Thyroid gland (tissue), 4 donors: ENCODE results near the gene EFCAB6. TPM values are rescaled to one million over a fixed set of nuclear protein-coding genes. Genes with fewer than 3 reads are reported as not detected.

Experiments
- DNase-seq, 2 donors: peaks; one replicate each; pipeline ENCODE4 v3.0.0-alpha.2; 2019
- H3K27ac ChIP-seq, 3 donors: fragments of 200-600 bp; sonication (generic); 1 replicate in 2 of 3; 2 replicates in 1 of 3; pipeline ENCODE4 v1.5.1; 2016 to 2019; ENCODE audit warnings: mild to moderate bottlenecking in 1 of 3, moderate library complexity in 1 of 3
- H3K27me3 ChIP-seq: fragments of 200-600 bp; sonication (generic); one replicate; pipeline ENCODE4 v1.5.1; 2019
- H3K36me3 ChIP-seq, 2 donors: fragments of 200-600 bp; sonication (generic); one replicate each; pipeline ENCODE4 v1.5.1; 2016 to 2019
- H3K4me1 ChIP-seq, 2 donors: fragments of 200-600 bp; sonication (generic); one replicate each; pipeline ENCODE4 v1.5.1; 2017 to 2019
- H3K4me3 ChIP-seq, 3 donors: fragments of 200-600 bp; sonication (generic); replicated peaks in 1 of 3; 1 replicate in 2 of 3; 2 replicates in 1 of 3; pipeline ENCODE4 v1.5.1; 2016; ENCODE audit warnings: mild to moderate bottlenecking in 1 of 3
- H3K9me3 ChIP-seq: fragments of 200-600 bp; sonication (generic); one replicate; pipeline ENCODE4 v1.5.1; 2017
- CTCF ChIP-seq, 6 experiments: fragments of 200-600 bp in 3 of 6; fragments of 450-650 bp in 3 of 6; sonication (generic) in 3 of 6; IDR thresholded peaks; one replicate each; pipeline ENCODE4 v1.5.1; 2016 to 2019; ENCODE audit warnings: antibody characterized with exemption in 6 of 6, mild to moderate bottlenecking in 2 of 6, inconsistent platforms in 1 of 6, moderate library complexity in 1 of 6
- POLR2A ChIP-seq, 2 donors: fragments of 450-650 bp; IDR thresholded peaks; one replicate each; pipeline ENCODE4 v1.6.1; 2017; ENCODE audit warnings: antibody characterized with exemption in 2 of 2, mild to moderate bottlenecking in 2 of 2, moderate library complexity in 1 of 2
- WGBS, 2 donors: methylation state at CpG; one replicate each; pipeline ENCODE4 v1.1.5; 2017; 5-methylcytosine and 5-hydroxymethylcytosine counted together
- intact Hi-C: fragments of 100-400 bp; cut with DNase I; formaldehyde crosslinking; loops from one replicate; pipeline ENCODE4 v1.15.1; 2023
- total RNA-seq, 4 donors: library from RNA; depleted of rRNA; stranded (reverse); fragments of >200 nt; gene quantifications; one replicate each; pipeline ENCODE4 v1.2.3, GENCODE V29; 2016

EFCAB6 gene
- total RNA-seq, 4 donors from 2014 or later = 10.9 to 26.1 (median 14.1) TPM

GRCh38 chr22:43743929-43744643, 68.0 kb downstream of the EFCAB6 start:
- H3K27ac ChIP-seq = no peak overlapping the region
- no peaks in the 10 kb centered on the region for H3K9me3 ChIP-seq
- no peak for DNase-seq
- no peaks in the 10 kb centered on the region for H3K27me3 ChIP-seq
- no peaks in the 10 kb centered on the region for H3K36me3 ChIP-seq
- TF ChIP-seq POLR2A (IDR thresholded peaks at IDR 0.05) (no peak), CTCF (IDR thresholded peaks at IDR 0.05) (no peak)
- intact Hi-C loops = no loop called here
- WGBS, 2 donors = 98% methylated on average over 3 of the region's 3 CpGs
- H3K4me1 ChIP-seq = peaks cover 0 to 4% of the 10 kb centered on the region in 2 donors
- no peak overlapping the region for H3K4me3 ChIP-seq

GRCh38 chr22:43743131-43743530, 69.0 kb downstream of the EFCAB6 start:
- no peaks in the 10 kb centered on the region for H3K9me3 ChIP-seq
- no peak overlapping the region for H3K4me3 ChIP-seq
- no peaks in the 10 kb centered on the region for H3K27me3 ChIP-seq
- no peaks in the 10 kb centered on the region for H3K36me3 ChIP-seq
- DNase-seq = no peak
- intact Hi-C loops = no loop called here
- H3K27ac ChIP-seq = no peak overlapping the region
- H3K4me1 ChIP-seq = peaks cover 0 to 4% of the 10 kb centered on the region in 2 donors
- 73% methylated on average over 4 of the region's 4 CpGs for WGBS, 2 donors
- TF ChIP-seq CTCF (IDR thresholded peaks at IDR 0.05) = no peak

- intact Hi-C loops = no loop called here
- Histone ChIP-seq H3K4me1 (peaks cover 0 to 4% of the 10 kb centered on the region in 2 donors), H3K27ac (no peak overlapping the region), H3K9me3 (no peaks in the 10 kb centered on the region), H3K36me3 (no peaks in the 10 kb centered on the region), H3K4me3 (no peak overlapping the region), H3K27me3 (no peaks in the 10 kb centered on the region)
- WGBS, 2 donors = 77 to 81% methylated on average over 10 of the region's 15 CpGs
- no peak for DNase-seq
- TF ChIP-seq POLR2A (IDR thresholded peaks at IDR 0.05) (no peak), CTCF (IDR thresholded peaks at IDR 0.05) (no peak)
Observed at GRCh38 chr22:43742154-43742950, 69.8 kb downstream of the EFCAB6 start.

GRCh38 chr22:43740587-43741270, 71.4 kb downstream of the EFCAB6 start:
- 70 to 73% methylated on average over 19 of the region's 19 CpGs for WGBS, 2 donors

More at GRCh38 chr22:43740587-43741270, 71.4 kb downstream of the EFCAB6 start:
- TF ChIP-seq POLR2A (IDR thresholded peaks at IDR 0.05) (no peak), CTCF (IDR thresholded peaks at IDR 0.05) (no peak)
- H3K4me3 ChIP-seq = no peak overlapping the region
- H3K9me3 ChIP-seq = no peaks in the 10 kb centered on the region
- H3K27ac ChIP-seq = no peak overlapping the region
- peaks cover 0 to under 1% of the 10 kb centered on the region in 2 donors for H3K4me1 ChIP-seq
- intact Hi-C loops = no loop called here
- no peak for DNase-seq
- H3K27me3 ChIP-seq = no peaks in the 10 kb centered on the region
- H3K36me3 ChIP-seq = no peaks in the 10 kb centered on the region
